Smooth muscle cell (in vitro differentiated cells): ENCODE results near the gene TNIP2. TPM values are rescaled to one million over a fixed set of nuclear protein-coding genes. Genes with fewer than 3 reads are reported as not detected.

Experiments
- DNase-seq: peaks from one replicate; lab custom pipeline; 2025; ENCODE audit not compliant: unreplicated experiment; lab: John Stamatoyannopoulos, UW
- H2AFZ ChIP-seq: fragments of 200-600 bp; sonication (generic); 2 replicates; pipeline ENCODE4 v1.6.0; 2016; ENCODE audit warnings: antibody characterized with exemption, low read depth, mild to moderate bottlenecking
- H3F3A ChIP-seq: fragments of 200-600 bp; sonication (generic); 2 replicates; pipeline ENCODE4 v1.6.0; 2017; ENCODE audit warnings: antibody characterized with exemption, low read depth
- H3K27ac ChIP-seq: fragments of 200-600 bp; sonication (generic); 2 replicates; pipeline ENCODE4 v1.5.1; 2016; ENCODE audit warnings: low read depth, mild to moderate bottlenecking
- H3K27me3 ChIP-seq: fragments of 200-600 bp; sonication (generic); 2 replicates; pipeline ENCODE4 v1.6.1; 2016; ENCODE audit warnings: low read depth, mild to moderate bottlenecking
- H3K36me3 ChIP-seq: fragments of 200-600 bp; sonication (generic); 2 replicates; pipeline ENCODE4 v1.5.1; 2016; ENCODE audit warnings: low read depth
- H3K4me1 ChIP-seq: fragments of 200-600 bp; sonication (generic); 2 replicates; pipeline ENCODE4 v1.5.1; 2016; ENCODE audit warnings: low read depth
- H3K4me2 ChIP-seq: fragments of 200-600 bp; sonication (generic); 2 replicates; pipeline ENCODE4 v1.6.0; 2016; ENCODE audit warnings: mild to moderate bottlenecking
- H3K4me3 ChIP-seq: fragments of 200-600 bp; sonication (generic); 2 replicates; pipeline ENCODE4 v1.5.1; 2016; ENCODE audit warnings: mild to moderate bottlenecking
- H3K79me2 ChIP-seq: fragments of 200-600 bp; sonication (generic); 2 replicates; pipeline ENCODE4 v1.6.0; 2016; ENCODE audit warnings: low read depth, mild to moderate bottlenecking
- H3K9ac ChIP-seq: fragments of 200-600 bp; sonication (generic); 2 replicates; pipeline ENCODE4 v1.6.0; 2016; ENCODE audit warnings: low read depth
- H3K9me3 ChIP-seq: fragments of 200-600 bp; sonication (generic); replicated peaks from 2 replicates; pipeline ENCODE4 v1.5.1; 2016; ENCODE audit warnings: low read depth
- H4K20me1 ChIP-seq: fragments of 200-600 bp; sonication (generic); 2 replicates; pipeline ENCODE4 v1.6.0; 2016; ENCODE audit warnings: low read depth
- CTCF ChIP-seq: fragments of 200-600 bp; sonication (generic); IDR thresholded peaks from 2 replicates; pipeline ENCODE4 v1.5.1; 2017; ENCODE audit warnings: borderline replicate concordance, mild to moderate bottlenecking, antibody characterized with exemption; ENCODE audit not compliant: insufficient read depth, poor library complexity, severe bottlenecking
- WGBS: methylation state at CpG from one replicate; pipeline ENCODE4 v1.1.7; 2016; ENCODE audit warnings: low lambda C conversion rate; 5-methylcytosine and 5-hydroxymethylcytosine counted together
- polyA plus RNA-seq: library from polyadenylated mRNA; unstranded; fragments of >200 nt; fragmentation: Nextera tagmentation; extraction: Ambion mirVana; gene quantifications from 2 replicates; pipeline ENCODE4 v1.2.1, GENCODE V29; 2016
- total RNA-seq: library from RNA; depleted of rRNA; stranded (reverse); fragments of >200 nt; gene quantifications from 2 replicates; pipeline ENCODE4 v1.2.3, GENCODE V29; 2014

Gene TNIP2
- total and polyA plus RNA-seq, 2 experiments from 2014 or later, result 23.8 to 37.5 TPM

- Histone ChIP-seq H3K27me3 (no peaks in the 10 kb centered on the region), H3K9ac (no peak overlapping the region), H3F3A (peaks cover 19% of the 10 kb centered on the region), H3K36me3 (no peaks in the 10 kb centered on the region), H3K4me2 (no peak overlapping the region), H3K4me1 (peaks cover 5% of the 10 kb centered on the region), H2AFZ (no peak overlapping the region), H3K27ac (peak overlapping the region; percentile 98), H3K9me3 (no peaks in the 10 kb centered on the region), H3K4me3 (no peak overlapping the region), H4K20me1 (peaks cover 6% of the 10 kb centered on the region), H3K79me2 (peaks cover 11% of the 10 kb centered on the region)
- WGBS, result 90% methylated on average over 28 of the region's 28 CpGs
- TF ChIP-seq CTCF, result no peak
- no peak for DNase-seq
These were observed 11.4 kb downstream of the TNIP2 start for GRCh38 chr4:2744576-2745270.

- no peaks in the 10 kb centered on the region for H3K9me3 ChIP-seq
- H3K4me2 ChIP-seq, result no peak overlapping the region
- peaks cover 3% of the 10 kb centered on the region for H3K79me2 ChIP-seq
- H4K20me1 ChIP-seq, result peaks cover 6% of the 10 kb centered on the region
- no peak for TF ChIP-seq CTCF
- H3K36me3 ChIP-seq, result no peaks in the 10 kb centered on the region
- no peak overlapping the region for H2AFZ ChIP-seq
- WGBS, result 85% methylated on average over 21 of the region's 21 CpGs
- H3K9ac ChIP-seq, result no peak overlapping the region
- H3K27ac ChIP-seq, result no peak overlapping the region
- H3F3A ChIP-seq, result peaks cover 19% of the 10 kb centered on the region
- no peak overlapping the region for H3K4me3 ChIP-seq
- peaks cover 5% of the 10 kb centered on the region for H3K4me1 ChIP-seq
- DNase-seq, result no peak
- H3K27me3 ChIP-seq, result no peaks in the 10 kb centered on the region
These were observed 12.4 kb downstream of the TNIP2 start for GRCh38 chr4:2743518-2744445.

GRCh38 chr4:2742823-2743517 is 13.2 kb downstream of the TNIP2 start:
- H3K9me3 ChIP-seq, result no peaks in the 10 kb centered on the region
- no peak for DNase-seq

More at GRCh38 chr4:2742823-2743517, 13.2 kb downstream of the TNIP2 start:
- Histone ChIP-seq H3K4me2 (no peak overlapping the region), H3K79me2 (no peaks in the 10 kb centered on the region), H3F3A (peaks cover 19% of the 10 kb centered on the region), H2AFZ (no peak overlapping the region), H3K36me3 (no peaks in the 10 kb centered on the region), H4K20me1 (peaks cover 6% of the 10 kb centered on the region), H3K9ac (no peak overlapping the region), H3K27ac (no peak overlapping the region), H3K4me3 (no peak overlapping the region), H3K27me3 (no peaks in the 10 kb centered on the region), H3K4me1 (peaks cover 5% of the 10 kb centered on the region)
- WGBS, result 79% methylated on average over 6 of the region's 6 CpGs
- TF ChIP-seq CTCF, result no peak
